ENCODE data around the gene LRRC4C.

Gene LRRC4C

DNA sequence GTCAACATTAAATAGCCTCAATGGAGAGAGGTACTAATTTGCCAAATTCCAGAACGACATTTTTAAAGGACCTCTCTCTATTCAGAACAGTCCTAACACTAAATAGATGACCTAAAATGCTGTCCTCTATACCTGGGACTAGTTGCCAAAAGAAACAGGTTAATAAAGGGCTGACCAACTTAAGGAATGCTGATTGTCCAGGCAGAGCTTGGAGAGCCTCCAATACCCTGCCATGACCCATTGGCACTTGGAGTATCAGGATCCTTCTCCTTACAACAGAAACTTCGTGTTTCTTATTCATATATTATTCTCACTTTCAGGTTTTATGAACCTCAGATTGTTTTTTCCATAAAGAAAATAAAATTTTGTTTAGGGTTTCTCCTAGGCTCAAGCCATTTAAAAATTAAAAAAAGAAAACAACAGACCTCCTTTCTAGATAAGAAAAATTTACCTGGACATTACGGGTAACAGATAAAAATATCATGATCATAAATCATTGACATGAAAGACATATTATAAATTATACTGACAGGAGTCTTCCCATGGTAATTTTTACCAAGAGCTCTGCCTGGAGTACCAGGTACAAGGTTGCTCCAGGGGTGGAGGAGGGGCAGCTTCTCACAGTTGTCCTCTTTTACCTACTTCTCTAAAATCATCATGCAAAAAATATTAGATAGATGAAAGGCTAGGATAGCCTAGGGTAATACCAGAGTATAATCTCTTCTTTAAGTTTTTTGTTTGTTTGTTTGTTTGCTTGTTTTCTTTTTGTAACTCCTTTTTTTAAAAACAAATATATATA is 2.0 kb downstream of the LRRC4C start:
- no peak overlapping the region for H3K4me2 ChIP-seq (ENCODE audit: low read length)
- no peak overlapping the region for H3K14ac ChIP-seq (ENCODE audit: low read length)
- no peak overlapping the region for H2AFZ ChIP-seq (ENCODE audit: insufficient read depth, low read length, poor library complexity)
- no peak overlapping the region for H4K12ac ChIP-seq (ENCODE audit: low read depth, low read length)
- H3K79me2 ChIP-seq (ENCODE audit: control insufficient read depth, insufficient read depth, low read length, poor library complexity), result no peaks in the 10 kb centered on the region
- H3K23ac ChIP-seq (ENCODE audit: low read length), result no peak overlapping the region
- H3K18ac ChIP-seq (ENCODE audit: low read length), result no peak overlapping the region
- no peak for DNase-seq
- H3K79me1 ChIP-seq (ENCODE audit: low read length), result no peaks in the 10 kb centered on the region
- no CpG with 5 or more reads among the region's 3 CpGs for WGBS (ENCODE audit: extremely low coverage, insufficient coverage, insufficient read length)
- no peaks in the 10 kb centered on the region for H3K9me3 ChIP-seq (ENCODE audit: insufficient read depth, low read depth, low read length)
- H3K4me1 ChIP-seq (ENCODE audit: control insufficient read depth in 1 of 2, insufficient read depth in 2 of 2, low read length in 2 of 2), result no peaks in the 10 kb centered on the region
- H3K4ac ChIP-seq (ENCODE audit: low read depth, low read length), result no peak overlapping the region
- no peaks in the 10 kb centered on the region for H3K36me3 ChIP-seq (ENCODE audit: control insufficient read depth in 1 of 2, insufficient read depth in 2 of 2, low read length in 2 of 2)
- H3K4me3 ChIP-seq (ENCODE audit: low read depth, low read length), result no peak overlapping the region
- no peak overlapping the region for H2BK12ac ChIP-seq (ENCODE audit: low read length)
- H2AK5ac ChIP-seq (ENCODE audit: low read length), result no peak overlapping the region
- no peak overlapping the region for H3K9ac ChIP-seq (ENCODE audit: low read length)
- no peak overlapping the region for H2BK120ac ChIP-seq (ENCODE audit: insufficient read depth, low read length, poor library complexity)
- no peaks in the 10 kb centered on the region for H3K27me3 ChIP-seq (ENCODE audit: insufficient read depth, low read length)
- H4K91ac ChIP-seq (ENCODE audit: low read depth, low read length), result no peak overlapping the region
- no peak overlapping the region for H2BK5ac ChIP-seq (ENCODE audit: low read depth, low read length, poor library complexity)
- no peak overlapping the region for H4K8ac ChIP-seq (ENCODE audit: low read depth, low read length)
- H3K27ac ChIP-seq (ENCODE audit: low read depth, low read length), result no peak overlapping the region

DNA sequence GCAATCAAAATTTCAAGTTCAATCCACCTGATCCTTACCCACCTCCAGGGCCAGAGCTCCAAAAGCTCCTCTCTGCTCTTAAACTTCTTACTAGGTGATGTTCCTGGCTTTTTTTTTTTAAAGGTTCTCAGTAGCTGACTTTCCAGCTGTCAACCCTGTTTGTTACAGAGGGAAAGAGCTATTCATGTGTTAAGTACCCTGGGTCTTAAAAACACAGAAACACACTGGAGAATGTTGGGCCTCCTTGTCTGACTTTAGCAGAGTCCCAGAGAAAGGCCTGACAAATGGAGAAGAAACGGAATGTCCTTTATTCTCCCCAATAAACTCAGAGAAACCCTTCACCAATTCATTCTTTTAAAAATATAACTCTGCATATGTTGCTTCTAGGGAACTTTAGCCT is 3.2 kb downstream of the LRRC4C start:
- Histone ChIP-seq H3K79me1 (ENCODE audit: low read length) (no peaks in the 10 kb centered on the region), H3K36me3 (ENCODE audit: control insufficient read depth in 1 of 2, insufficient read depth in 2 of 2, low read length in 2 of 2) (no peaks in the 10 kb centered on the region), H4K8ac (ENCODE audit: low read depth, low read length) (no peak overlapping the region), H4K12ac (ENCODE audit: low read depth, low read length) (no peak overlapping the region), H3K9ac (ENCODE audit: low read length) (no peak overlapping the region), H3K4me3 (ENCODE audit: low read depth, low read length) (no peak overlapping the region), H2BK5ac (ENCODE audit: low read depth, low read length, poor library complexity) (no peak overlapping the region), H3K4me2 (ENCODE audit: low read length) (no peak overlapping the region), H3K14ac (ENCODE audit: low read length) (no peak overlapping the region), H3K27ac (ENCODE audit: low read depth, low read length) (no peak overlapping the region), H2BK120ac (ENCODE audit: insufficient read depth, low read length, poor library complexity) (no peak overlapping the region), H3K4me1 (ENCODE audit: control insufficient read depth in 1 of 2, insufficient read depth in 2 of 2, low read length in 2 of 2) (no peaks in the 10 kb centered on the region), H3K79me2 (ENCODE audit: control insufficient read depth, insufficient read depth, low read length, poor library complexity) (no peaks in the 10 kb centered on the region), H3K4ac (ENCODE audit: low read depth, low read length) (no peak overlapping the region), H2AFZ (ENCODE audit: insufficient read depth, low read length, poor library complexity) (no peak overlapping the region), H3K27me3 (ENCODE audit: insufficient read depth, low read length) (no peaks in the 10 kb centered on the region), H3K18ac (ENCODE audit: low read length) (no peak overlapping the region), H2AK5ac (ENCODE audit: low read length) (no peak overlapping the region), H3K23ac (ENCODE audit: low read length) (no peak overlapping the region), H4K91ac (ENCODE audit: low read depth, low read length) (no peak overlapping the region), H3K9me3 (ENCODE audit: insufficient read depth, low read depth, low read length) (no peaks in the 10 kb centered on the region), H2BK12ac (ENCODE audit: low read length) (no peak overlapping the region)
- no CpG with 5 or more reads among the region's 1 CpG for WGBS (ENCODE audit: extremely low coverage, insufficient coverage, insufficient read length)
- DNase-seq, result no peak

DNA sequence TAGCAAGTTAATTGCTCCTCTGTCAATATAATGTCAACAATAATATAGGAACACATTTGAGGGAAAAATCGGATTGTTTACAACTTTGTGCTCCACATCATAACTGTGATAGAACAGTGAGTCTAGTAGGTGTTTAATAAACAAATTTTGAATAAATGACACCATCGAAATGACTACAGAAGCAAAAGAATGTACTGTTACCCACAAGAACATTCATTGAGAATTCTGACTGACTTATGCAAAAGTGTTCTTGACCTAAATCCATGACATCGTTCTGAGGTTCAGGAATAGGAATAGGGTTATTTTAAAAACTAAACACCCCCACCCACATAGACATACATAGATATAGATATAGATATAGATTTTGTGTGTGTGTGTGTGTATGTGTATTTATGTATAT is 8.4 kb downstream of the LRRC4C start:
- no peak overlapping the region for H3K4me3 ChIP-seq (ENCODE audit: low read depth, low read length)
- no peak overlapping the region for H4K12ac ChIP-seq (ENCODE audit: low read depth, low read length)
- no peak overlapping the region for H3K9ac ChIP-seq (ENCODE audit: low read length)
- no peak overlapping the region for H3K23ac ChIP-seq (ENCODE audit: low read length)
- no peaks in the 10 kb centered on the region for H3K4me1 ChIP-seq (ENCODE audit: control insufficient read depth in 1 of 2, insufficient read depth in 2 of 2, low read length in 2 of 2)
- no peak overlapping the region for H3K4me2 ChIP-seq (ENCODE audit: low read length)
- no peak overlapping the region for H3K14ac ChIP-seq (ENCODE audit: low read length)
- H2BK12ac ChIP-seq (ENCODE audit: low read length), result no peak overlapping the region
- no peaks in the 10 kb centered on the region for H3K36me3 ChIP-seq (ENCODE audit: control insufficient read depth in 1 of 2, insufficient read depth in 2 of 2, low read length in 2 of 2)
- no peak overlapping the region for H3K4ac ChIP-seq (ENCODE audit: low read depth, low read length)
- no peak overlapping the region for H2BK5ac ChIP-seq (ENCODE audit: low read depth, low read length, poor library complexity)
- no peak overlapping the region for H4K8ac ChIP-seq (ENCODE audit: low read depth, low read length)
- H3K79me1 ChIP-seq (ENCODE audit: low read length), result no peaks in the 10 kb centered on the region
- no peaks in the 10 kb centered on the region for H3K79me2 ChIP-seq (ENCODE audit: control insufficient read depth, insufficient read depth, low read length, poor library complexity)
- H2BK120ac ChIP-seq (ENCODE audit: insufficient read depth, low read length, poor library complexity), result no peak overlapping the region
- no peak overlapping the region for H2AK5ac ChIP-seq (ENCODE audit: low read length)
- no peaks in the 10 kb centered on the region for H3K27me3 ChIP-seq (ENCODE audit: insufficient read depth, low read length)
- no CpG with 5 or more reads among the region's 3 CpGs for WGBS (ENCODE audit: extremely low coverage, insufficient coverage, insufficient read length)
- no peak overlapping the region for H3K18ac ChIP-seq (ENCODE audit: low read length)
- H2AFZ ChIP-seq (ENCODE audit: insufficient read depth, low read length, poor library complexity), result no peak overlapping the region
- no peak overlapping the region for H3K27ac ChIP-seq (ENCODE audit: low read depth, low read length)
- no peak for DNase-seq
- no peak overlapping the region for H4K91ac ChIP-seq (ENCODE audit: low read depth, low read length)
- no peaks in the 10 kb centered on the region for H3K9me3 ChIP-seq (ENCODE audit: insufficient read depth, low read depth, low read length)

DNA sequence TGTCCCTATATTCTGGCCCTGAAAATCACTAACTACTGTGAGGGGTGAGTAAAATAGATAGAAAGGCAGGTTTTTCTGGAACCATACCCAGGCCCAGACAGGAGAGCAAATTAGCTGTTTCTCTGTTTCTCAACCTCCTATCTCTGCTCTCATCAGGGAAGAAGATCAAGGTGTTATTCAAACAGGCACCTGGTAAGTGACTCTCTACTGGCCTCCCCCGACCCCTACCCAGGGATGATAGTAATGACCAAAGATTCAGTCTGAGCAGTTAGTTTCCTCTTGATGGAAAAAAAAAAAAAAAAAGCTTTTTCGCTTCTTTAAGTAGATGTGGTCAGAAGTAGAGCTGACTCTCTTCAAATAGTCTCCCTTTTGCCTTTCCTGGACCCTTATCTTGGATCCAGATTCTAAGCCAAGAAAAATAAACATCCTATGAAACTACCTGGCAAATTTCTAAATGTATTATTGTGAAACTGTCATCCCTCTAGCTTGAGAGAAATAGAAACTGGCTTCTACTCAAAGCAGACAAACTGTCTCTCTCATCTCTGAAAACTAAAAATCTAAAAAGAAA is 9.9 kb downstream of the LRRC4C start:
- Histone ChIP-seq H3K4me2 (ENCODE audit: low read length) (no peak overlapping the region), H2BK5ac (ENCODE audit: low read depth, low read length, poor library complexity) (no peak overlapping the region), H3K9me3 (ENCODE audit: insufficient read depth, low read depth, low read length) (no peaks in the 10 kb centered on the region), H4K91ac (ENCODE audit: low read depth, low read length) (no peak overlapping the region), H2BK120ac (ENCODE audit: insufficient read depth, low read length, poor library complexity) (no peak overlapping the region), H3K4me1 (ENCODE audit: control insufficient read depth in 1 of 2, insufficient read depth in 2 of 2, low read length in 2 of 2) (no peaks in the 10 kb centered on the region), H3K4me3 (ENCODE audit: low read depth, low read length) (no peak overlapping the region), H3K36me3 (ENCODE audit: control insufficient read depth in 1 of 2, insufficient read depth in 2 of 2, low read length in 2 of 2) (no peaks in the 10 kb centered on the region), H2BK12ac (ENCODE audit: low read length) (no peak overlapping the region), H3K14ac (ENCODE audit: low read length) (no peak overlapping the region), H4K8ac (ENCODE audit: low read depth, low read length) (no peak overlapping the region), H3K23ac (ENCODE audit: low read length) (no peak overlapping the region), H3K4ac (ENCODE audit: low read depth, low read length) (no peak overlapping the region), H3K27ac (ENCODE audit: low read depth, low read length) (no peak overlapping the region), H3K18ac (ENCODE audit: low read length) (no peak overlapping the region), H2AFZ (ENCODE audit: insufficient read depth, low read length, poor library complexity) (no peak overlapping the region), H3K27me3 (ENCODE audit: insufficient read depth, low read length) (no peaks in the 10 kb centered on the region), H4K12ac (ENCODE audit: low read depth, low read length) (no peak overlapping the region), H3K79me2 (ENCODE audit: control insufficient read depth, insufficient read depth, low read length, poor library complexity) (no peaks in the 10 kb centered on the region), H2AK5ac (ENCODE audit: low read length) (no peak overlapping the region), H3K9ac (ENCODE audit: low read length) (no peak overlapping the region), H3K79me1 (ENCODE audit: low read length) (no peaks in the 10 kb centered on the region)
- no CpG with 5 or more reads among the region's 2 CpGs for WGBS (ENCODE audit: extremely low coverage, insufficient coverage, insufficient read length)
- DNase-seq, result no peak
